Measurements from ENCODE around the gene IQSEC1.

The IQSEC1 gene

DNA sequence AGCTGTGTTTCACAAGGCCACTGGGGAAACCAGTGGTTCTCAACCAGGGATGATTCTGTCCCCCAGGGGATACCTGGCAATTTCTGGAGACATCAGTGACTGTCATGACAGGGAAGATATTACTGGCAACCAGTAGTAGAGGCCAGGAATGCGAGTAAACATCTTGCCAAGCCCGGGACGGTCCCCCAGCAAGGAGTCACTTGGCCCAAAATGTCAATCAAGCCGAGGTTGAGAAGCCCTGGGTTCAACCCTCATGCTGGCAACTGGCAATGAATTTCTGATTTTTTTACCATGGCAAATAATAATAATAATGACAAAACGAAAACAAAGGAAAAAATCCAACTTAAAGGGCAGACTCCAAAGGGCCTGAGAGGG lies 166.3 kb downstream of the IQSEC1 start:
- H3K4me3 ChIP-seq = no peak overlapping the region
- H3K4me1 ChIP-seq = peaks cover 45 to 78% (median 66%) of the 10 kb centered on the region in 10 experiments
- peak overlapping the region in 9 of 11 experiments; percentile 16 to 54 (median 39); a peak in 11 of 22 replicates for H3K9ac ChIP-seq
- H3K4me2 ChIP-seq = peak overlapping the region in 8 of 11 experiments; percentile 79 to 98 (median 83); a peak in 13 of 22 replicates
- no peaks in the 10 kb centered on the region for H3K9me3 ChIP-seq (replicated peaks in 1 of 11)
- H3K27ac ChIP-seq = peak overlapping the region in 4 of 11 experiments; percentile 16 to 62 (median 43); a peak in 4 of 22 replicates
- H4K20me1 ChIP-seq = peaks cover 34 to 100% (median 75%) of the 10 kb centered on the region in 11 experiments; a peak in 21 of 22 replicates
- H3K36me3 ChIP-seq = peaks cover 64 to 92% (median 77%) of the 10 kb centered on the region in 11 experiments
- no peak for TF ChIP-seq Cebpa-rat (IDR thresholded peaks at IDR 0.05)
- no peaks in the 10 kb centered on the region for H3K27me3 ChIP-seq

DNA sequence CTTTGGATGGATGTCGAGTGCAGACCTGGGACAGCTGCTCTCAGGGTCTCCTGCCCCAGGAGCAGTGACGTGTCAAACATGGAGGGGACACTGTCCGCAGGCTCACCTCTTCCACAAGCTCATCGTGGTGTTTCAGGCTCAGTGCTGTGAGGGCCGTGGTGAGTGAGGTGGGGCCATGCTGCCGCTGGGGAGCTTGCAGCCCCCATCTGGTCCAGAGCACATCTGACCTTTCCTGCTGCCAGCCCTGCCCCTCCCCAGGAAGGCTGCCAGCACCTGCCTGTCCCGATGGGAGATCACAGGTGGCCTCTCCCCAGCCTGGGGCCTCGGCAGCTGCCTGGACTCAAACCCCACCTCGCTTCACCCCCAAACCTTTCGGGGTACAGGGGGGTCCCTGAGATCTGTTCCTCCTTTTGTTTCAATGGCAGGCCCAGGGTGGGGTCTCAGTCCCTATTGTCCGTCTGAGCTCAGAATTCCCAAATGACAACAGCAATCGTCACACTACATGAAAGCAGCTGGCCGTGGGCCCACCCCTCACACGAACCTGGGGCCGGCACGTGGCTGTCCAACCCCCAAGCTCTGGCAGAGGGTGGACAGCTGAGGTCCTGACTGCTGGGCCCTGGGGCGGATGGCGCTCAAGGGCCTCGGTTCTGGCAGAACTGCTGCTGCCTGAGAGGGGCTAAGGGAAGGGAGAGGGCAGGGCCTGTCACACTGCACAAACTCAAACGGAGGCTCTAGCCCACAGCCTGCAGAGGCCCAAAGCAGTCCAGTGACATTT lies 166.9 kb downstream of the IQSEC1 start:
- Histone ChIP-seq H3K27me3 (no peaks in the 10 kb centered on the region), H3K9ac (peak overlapping the region; percentile 1 to 54 (median 34); a peak in 16 of 22 replicates), H3K27ac (peak overlapping the region in 7 of 11 experiments; percentile 16 to 62 (median 30); a peak in 10 of 22 replicates), H3K36me3 (peaks cover 58 to 92% (median 71%) of the 10 kb centered on the region in 11 experiments), H3K4me1 (peaks cover 49 to 78% (median 66%) of the 10 kb centered on the region in 10 experiments), H3K4me2 (peak overlapping the region; percentile 66 to 98 (median 82); a peak in 19 of 22 replicates), H3K4me3 (no peak overlapping the region), H4K20me1 (peaks cover 40 to 100% (median 79%) of the 10 kb centered on the region in 11 experiments; a peak in 21 of 22 replicates), H3K9me3 (replicated peaks in 1 of 11) (no peaks in the 10 kb centered on the region)
- TF ChIP-seq Cebpa-rat (IDR thresholded peaks at IDR 0.05) = no peak

DNA sequence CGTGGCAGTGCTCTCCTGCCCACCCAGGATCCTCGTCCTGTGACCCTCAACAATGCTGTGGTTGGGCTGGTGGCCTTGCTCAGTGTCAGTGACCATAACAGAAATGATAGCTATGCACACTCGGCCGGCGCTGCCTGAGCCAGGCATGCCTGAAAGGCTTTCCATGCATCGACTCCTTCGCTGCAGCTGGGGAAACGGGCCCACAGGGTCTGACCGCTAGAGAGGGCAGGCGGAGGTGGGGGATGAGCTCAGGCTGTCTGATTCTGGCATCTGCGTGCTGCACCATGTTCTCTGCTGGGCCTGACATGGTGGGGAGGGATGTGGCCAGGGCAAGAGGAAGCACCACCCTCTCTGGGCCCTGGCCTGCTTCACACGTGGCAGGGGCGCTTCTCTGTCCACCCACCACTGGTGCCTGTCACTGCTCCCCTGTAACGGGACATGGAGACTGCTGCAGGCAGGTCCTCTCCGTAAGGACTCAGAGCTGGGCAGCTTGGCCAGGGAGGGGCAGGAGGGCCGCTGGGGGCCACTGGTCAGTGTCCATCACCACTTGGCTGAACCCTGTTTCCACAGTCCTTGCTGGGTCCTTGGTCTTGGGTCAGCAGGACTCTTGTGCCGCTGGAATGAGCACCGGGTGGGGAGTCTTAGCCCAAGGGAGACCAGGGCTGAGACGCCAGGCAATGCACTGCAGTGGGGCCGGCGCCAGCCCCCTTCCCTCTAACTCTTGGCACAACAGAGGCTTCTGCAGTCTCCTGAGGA lies 167.7 kb downstream of the IQSEC1 start:
- no peaks in the 10 kb centered on the region for H3K9me3 ChIP-seq (replicated peaks in 1 of 11)
- H4K20me1 ChIP-seq = peaks cover 40 to 100% (median 75%) of the 10 kb centered on the region in 11 experiments; a peak in 21 of 22 replicates
- 0 out of 20 replicates have a peak overlapping the region, but pooled peaks of 1 of the 10 experiments have one; percentile 7 for H3K4me3 ChIP-seq
- H3K9ac ChIP-seq = peak overlapping the region in 6 of 11 experiments; percentile 1 to 54 (median 43); a peak in 11 of 22 replicates
- peak overlapping the region; percentile 66 to 98 (median 82) for H3K4me2 ChIP-seq
- H3K27ac ChIP-seq = peak overlapping the region in 6 of 11 experiments; percentile 18 to 62 (median 36); a peak in 9 of 22 replicates
- H3K4me1 ChIP-seq = peaks cover 49 to 71% (median 67%) of the 10 kb centered on the region in 10 experiments
- no peaks in the 10 kb centered on the region for H3K27me3 ChIP-seq
- peaks cover 50 to 92% (median 69%) of the 10 kb centered on the region in 11 experiments for H3K36me3 ChIP-seq
- TF ChIP-seq Cebpa-rat (IDR thresholded peaks at IDR 0.05) = no peak

GRCh38 chr3:12904951-12905315 lies 168.3 kb downstream of the IQSEC1 start:
- no peak overlapping the region for H3K4me3 ChIP-seq
- peaks cover 40 to 99% (median 71%) of the 10 kb centered on the region in 11 experiments; a peak in 21 of 22 replicates for H4K20me1 ChIP-seq
- peaks cover 49 to 68% (median 66%) of the 10 kb centered on the region in 10 experiments for H3K4me1 ChIP-seq
- H3K27me3 ChIP-seq = no peaks in the 10 kb centered on the region
- no peak for TF ChIP-seq Cebpa-rat (IDR thresholded peaks at IDR 0.05)
- H3K36me3 ChIP-seq = peaks cover 48 to 92% (median 69%) of the 10 kb centered on the region in 11 experiments
- peak overlapping the region in 4 of 11 experiments; percentile 39 to 50 (median 43); a peak in 5 of 22 replicates for H3K9ac ChIP-seq
- peak overlapping the region; percentile 66 to 98 (median 82) for H3K4me2 ChIP-seq
- H3K9me3 ChIP-seq (replicated peaks in 1 of 11) = no peaks in the 10 kb centered on the region
- H3K27ac ChIP-seq = peak overlapping the region in 5 of 11 experiments; percentile 2 to 62 (median 46); a peak in 6 of 22 replicates

- Histone ChIP-seq H3K9ac (peak overlapping the region in 8 of 11 experiments; percentile 7 to 48 (median 31); a peak in 10 of 22 replicates), H3K4me2 (peak overlapping the region; percentile 66 to 98 (median 82)), H3K27ac (peak overlapping the region in 8 of 11 experiments; percentile 6 to 62 (median 39); a peak in 12 of 22 replicates), H3K4me3 (peak overlapping the region in 1 of 10 experiments; percentile 3; a peak in 2 of 20 replicates), H3K9me3 (replicated peaks in 1 of 11) (no peaks in the 10 kb centered on the region), H3K27me3 (no peaks in the 10 kb centered on the region), H4K20me1 (peaks cover 40 to 99% (median 78%) of the 10 kb centered on the region in 11 experiments; a peak in 21 of 22 replicates), H3K4me1 (peaks cover 49 to 78% (median 71%) of the 10 kb centered on the region in 10 experiments), H3K36me3 (peaks cover 48 to 92% (median 69%) of the 10 kb centered on the region in 11 experiments)
- TF ChIP-seq Cebpa-rat (IDR thresholded peaks at IDR 0.05) = no peak
Measured at GRCh38 chr3:12903881-12904280, 169.3 kb downstream of the IQSEC1 start.

DNA sequence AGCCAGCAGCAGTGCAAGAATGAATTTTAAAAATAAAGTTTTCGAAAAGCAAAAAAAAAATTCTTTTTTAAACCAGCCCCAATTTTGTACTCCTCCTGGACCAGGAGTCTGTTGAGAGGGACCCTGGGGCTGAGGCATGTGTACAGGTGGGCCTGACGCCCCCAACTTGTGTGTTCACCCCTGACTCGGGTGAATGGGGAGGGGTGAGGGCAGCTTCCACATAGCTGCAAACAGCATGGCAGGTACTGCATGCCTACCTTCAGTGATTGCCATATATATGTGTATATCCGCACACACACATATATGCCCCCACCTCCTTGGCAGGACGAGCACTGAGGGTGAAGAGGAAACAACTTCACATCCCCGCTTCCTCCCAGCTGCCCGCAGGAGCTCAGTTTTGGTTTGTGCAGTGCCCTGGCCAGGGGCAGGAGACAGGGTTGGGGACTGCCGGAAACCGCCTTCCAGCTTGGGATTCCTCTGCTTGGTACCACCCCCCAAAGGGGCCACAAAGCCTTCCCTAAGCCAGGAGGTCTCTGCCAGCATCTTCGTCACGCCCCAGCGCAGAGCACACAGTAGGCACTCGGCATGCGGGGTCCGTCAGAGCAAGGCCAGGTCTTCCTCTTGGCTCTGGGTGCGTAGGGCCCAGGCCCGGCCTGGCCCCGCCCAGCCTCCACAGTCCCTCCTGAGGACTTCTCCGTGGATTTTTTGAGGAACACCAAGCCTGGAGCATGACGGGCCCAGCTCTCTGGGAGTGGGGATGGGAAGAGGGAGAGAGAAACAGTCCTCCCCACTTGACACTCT lies 170.0 kb downstream of the IQSEC1 start:
- Histone ChIP-seq H3K36me3 (peaks cover 47 to 92% (median 69%) of the 10 kb centered on the region in 11 experiments), H3K4me1 (peaks cover 49 to 81% (median 71%) of the 10 kb centered on the region in 10 experiments), H4K20me1 (peaks cover 40 to 99% (median 80%) of the 10 kb centered on the region in 11 experiments; a peak in 21 of 22 replicates), H3K9ac (peak overlapping the region in 10 of 11 experiments; percentile 4 to 48 (median 28); a peak in 16 of 22 replicates), H3K4me2 (peak overlapping the region; percentile 66 to 98 (median 82)), H3K4me3 (peak overlapping the region in 6 of 10 experiments; percentile 5 to 39 (median 30); a peak in 4 of 20 replicates), H3K27me3 (no peaks in the 10 kb centered on the region), H3K9me3 (replicated peaks in 1 of 11) (no peaks in the 10 kb centered on the region), H3K27ac (peak overlapping the region in 8 of 11 experiments; percentile 9 to 62 (median 32); a peak in 13 of 22 replicates)
- TF ChIP-seq Cebpa-rat (IDR thresholded peaks at IDR 0.05) = no peak

- Histone ChIP-seq H3K36me3 (peaks cover 42 to 92% (median 68%) of the 10 kb centered on the region in 11 experiments), H4K20me1 (peaks cover 40 to 99% (median 77%) of the 10 kb centered on the region in 11 experiments; a peak in 21 of 22 replicates), H3K4me1 (peaks cover 49 to 78% (median 66%) of the 10 kb centered on the region in 10 experiments), H3K27ac (peak overlapping the region in 8 of 11 experiments; percentile 9 to 62 (median 32); a peak in 12 of 22 replicates), H3K9ac (peak overlapping the region in 7 of 11 experiments; percentile 7 to 56 (median 33); a peak in 11 of 22 replicates), H3K27me3 (no peaks in the 10 kb centered on the region), H3K4me3 (peak overlapping the region in 2 of 10 experiments; percentile 17 to 37; a peak in 1 of 20 replicates), H3K4me2 (peak overlapping the region; percentile 66 to 98 (median 82)), H3K9me3 (replicated peaks in 1 of 11) (no peaks in the 10 kb centered on the region)
- no peak for TF ChIP-seq Cebpa-rat (IDR thresholded peaks at IDR 0.05)
Measured at GRCh38 chr3:12902181-12902999, 170.8 kb downstream of the IQSEC1 start.

All from BLaER1 treated with 17β-estradiol and CSF1 and Interleukin-3, amounts not matched to agents 10 nM and 100 nM (cell line).